Small intestine (tissue), 16 donors: Measurements from ENCODE around the gene TNIP2. TPM values are rescaled to one million over a fixed set of nuclear protein-coding genes. Genes with fewer than 3 reads are reported as not detected.

Experiments
- DNase-seq, 2 donors: peaks; one replicate each; pipeline versions ENCODE4 v3.0.0 to v3.0.0-alpha.2; 2013
- FAIRE-seq: peaks from 2 replicates; lab custom pipeline; 2012; peaks lifted over from hg19 to GRCh38; lab: Jason Lieb, UNC
- H3K27ac ChIP-seq, 3 donors: one replicate each; pipeline ENCODE4 v1.5.1; 2013; ENCODE audit warnings: low read length in 2 of 3, mild to moderate bottlenecking in 2 of 3, control low read depth in 1 of 3, inconsistent platforms in 1 of 3, low read depth in 1 of 3, moderate library complexity in 1 of 3
- H3K27me3 ChIP-seq, 3 donors: one replicate each; pipeline ENCODE4 v1.6.1; 2013; ENCODE audit warnings: low read length in 3 of 3, inconsistent platforms in 1 of 3; ENCODE audit not compliant: control insufficient read depth in 3 of 3, insufficient read depth in 3 of 3
- H3K36me3 ChIP-seq, 3 donors: one replicate each; pipeline ENCODE4 v1.6.1; 2013; ENCODE audit warnings: low read length in 3 of 3, inconsistent platforms in 1 of 3, low read depth in 1 of 3, mild to moderate bottlenecking in 1 of 3, moderate library complexity in 1 of 3; ENCODE audit not compliant: control insufficient read depth in 3 of 3, insufficient read depth in 2 of 3
- H3K4me1 ChIP-seq, 3 donors: one replicate each; pipeline ENCODE4 v1.6.1; 2013; ENCODE audit warnings: low read length in 2 of 3, inconsistent platforms in 1 of 3, low read depth in 1 of 3, mild to moderate bottlenecking in 1 of 3, moderate library complexity in 1 of 3; ENCODE audit not compliant: control insufficient read depth in 3 of 3, insufficient read depth in 2 of 3
- H3K4me3 ChIP-seq, 3 donors: one replicate each; pipeline ENCODE4 v1.5.1; 2013; ENCODE audit warnings: low read length in 3 of 3, control low read depth in 1 of 3, inconsistent platforms in 1 of 3, low read depth in 1 of 3, mild to moderate bottlenecking in 1 of 3, moderate library complexity in 1 of 3
- H3K9me3 ChIP-seq, 2 donors: one replicate each; pipeline ENCODE4 v1.6.1; 2013; ENCODE audit warnings: low read depth in 1 of 2, low read length in 1 of 2; ENCODE audit not compliant: control insufficient read depth in 2 of 2, insufficient read depth in 1 of 2
- WGBS, 3 donors: extraction: QIAGEN DNeasy Blood & Tissue Kit; methylation state at CpG; one replicate each; pipeline ENCODE4 v1.1.7; 2013; 5-methylcytosine and 5-hydroxymethylcytosine counted together
- long read RNA-seq, 10 donors: transcript quantifications; one replicate each; lab custom pipeline, GENCODE V29; 2026
- polyA plus RNA-seq, 4 donors: library from polyadenylated mRNA; stranded (reverse) in 3 of 4; unstranded in 1 of 4; fragments of 200-250 nt in 3 of 4; fragments of 120-200 nt in 1 of 4; gene quantifications; one replicate each; pipeline versions ENCODE4 v1.2.1 to v1.2.3, GENCODE V29; 2013
- donor health status: healthy with polysubstance abuse.
- donor health status: control.
- donor health status: control.
- donor health status: Bipolar disorder and iron deficiency.
- donor health status: healthy.

The TNIP2 gene, protein sequence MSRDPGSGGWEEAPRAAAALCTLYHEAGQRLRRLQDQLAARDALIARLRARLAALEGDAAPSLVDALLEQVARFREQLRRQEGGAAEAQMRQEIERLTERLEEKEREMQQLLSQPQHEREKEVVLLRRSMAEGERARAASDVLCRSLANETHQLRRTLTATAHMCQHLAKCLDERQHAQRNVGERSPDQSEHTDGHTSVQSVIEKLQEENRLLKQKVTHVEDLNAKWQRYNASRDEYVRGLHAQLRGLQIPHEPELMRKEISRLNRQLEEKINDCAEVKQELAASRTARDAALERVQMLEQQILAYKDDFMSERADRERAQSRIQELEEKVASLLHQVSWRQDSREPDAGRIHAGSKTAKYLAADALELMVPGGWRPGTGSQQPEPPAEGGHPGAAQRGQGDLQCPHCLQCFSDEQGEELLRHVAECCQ
- 100 to 1,000 TPM in 1 of 4 donors, 10 to 100 TPM in 3; 30.1 to 109 (median 60.3) TPM for polyA plus RNA-seq
- long read RNA-seq, donor 1: 0 reads
- long read RNA-seq, donor 2, transcript TNIP2-201 (6 exons, 1,974 nt): major isoform, 5 of 8 reads
- long read RNA-seq, donor 2, partial matches to known transcripts: 0 of 8 reads
- long read RNA-seq, donor 2, other reads (novel, unspliced or antisense): 0 of 8 reads
- long read RNA-seq, donor 3, transcript TNIP2-201 (6 exons, 1,974 nt): major isoform, 5 of 6 reads
- long read RNA-seq, donor 3, partial matches to known transcripts: 0 of 6 reads
- long read RNA-seq, donor 3, other reads (novel, unspliced or antisense): 0 of 6 reads
- long read RNA-seq, donor 4: 0 reads
- long read RNA-seq, donor 5: 0 reads
- long read RNA-seq, donor 6, transcript TNIP2-201 (6 exons, 1,974 nt): major isoform, 6 of 13 reads
- long read RNA-seq, donor 6, partial matches to known transcripts: 6 of 13 reads
- long read RNA-seq, donor 6, other reads (novel, unspliced or antisense): 0 of 13 reads
- long read RNA-seq, donor 7: 0 reads
- long read RNA-seq, donor 8, partial matches to known transcripts: 0 of 3 reads
- long read RNA-seq, donor 8, other reads (novel, unspliced or antisense): 0 of 3 reads
- long read RNA-seq, donor 9, partial matches to known transcripts: 0 of 1 reads
- long read RNA-seq, donor 9, other reads (novel, unspliced or antisense): 0 of 1 reads
- long read RNA-seq, donor 10, transcript TNIP2-201 (6 exons, 1,974 nt): major isoform, 10 of 11 reads
- long read RNA-seq, donor 10, partial matches to known transcripts: 0 of 11 reads
- long read RNA-seq, donor 10, other reads (novel, unspliced or antisense): 0 of 11 reads

DNA sequence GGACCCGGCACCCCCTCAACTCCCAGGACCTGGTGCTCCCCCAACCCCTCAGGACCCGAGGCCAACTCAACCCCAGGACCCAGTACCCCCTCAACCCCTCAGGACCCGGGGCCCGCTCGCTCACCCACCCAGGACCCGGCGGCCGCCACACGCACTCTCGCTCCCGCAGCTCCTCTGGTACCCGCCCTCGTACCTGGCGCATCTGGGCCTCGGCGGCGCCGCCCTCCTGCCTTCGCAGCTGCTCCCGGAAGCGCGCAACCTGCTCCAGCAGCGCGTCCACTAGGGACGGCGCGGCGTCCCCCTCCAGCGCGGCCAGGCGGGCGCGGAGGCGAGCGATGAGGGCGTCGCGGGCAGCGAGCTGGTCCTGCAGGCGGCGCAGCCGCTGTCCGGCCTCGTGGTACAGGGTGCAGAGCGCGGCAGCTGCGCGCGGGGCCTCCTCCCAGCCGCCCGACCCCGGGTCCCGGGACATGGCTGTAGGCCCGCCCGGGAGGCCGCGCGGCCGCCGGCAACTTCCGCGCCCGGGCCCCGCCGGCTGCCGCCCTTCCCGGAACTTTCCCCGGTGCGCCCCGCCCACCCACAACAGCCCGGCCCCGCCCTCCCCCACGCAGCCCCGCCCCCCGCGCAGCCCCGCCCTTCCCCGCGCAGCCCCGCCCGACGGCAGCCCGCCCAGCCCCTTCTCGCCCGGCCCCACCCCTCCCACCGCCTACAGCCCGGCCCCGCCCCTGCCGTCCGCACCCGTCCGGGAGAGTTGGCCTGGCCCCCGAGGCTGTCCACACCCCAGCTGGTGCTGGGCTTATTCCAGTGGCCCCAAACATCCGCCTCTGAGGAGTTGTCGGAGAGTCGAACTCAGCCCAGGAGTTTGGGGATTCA is at the start of gene TNIP2:
Gene TNIP2 (minus strand): TSS at position 516 of the 870 bp plus-strand sequence. CDS start 47 bp downstream, at position 469.
- Histone ChIP-seq H3K36me3 (peaks cover 0 to 11% (median 3%) of the 10 kb centered on the region in 3 donors), H3K9me3 (no peaks in the 10 kb centered on the region), H3K27me3 (no peaks in the 10 kb centered on the region), H3K27ac (peak within 1 kb of the TSS; percentile 75 to 96 (median 93)), H3K4me1 (peaks cover 0 to 33% (median 11%) of the 10 kb centered on the region in 3 donors), H3K4me3 (peak within 1 kb of the TSS; percentile 59 to 90 (median 88))
- WGBS, 3 donors: 0 to 1% (median 1%) methylated on average over 36 to 94 of the region's 96 CpGs
- FAIRE-seq (no peak), DNase-seq (peak; percentile 87 to 93)

DNA sequence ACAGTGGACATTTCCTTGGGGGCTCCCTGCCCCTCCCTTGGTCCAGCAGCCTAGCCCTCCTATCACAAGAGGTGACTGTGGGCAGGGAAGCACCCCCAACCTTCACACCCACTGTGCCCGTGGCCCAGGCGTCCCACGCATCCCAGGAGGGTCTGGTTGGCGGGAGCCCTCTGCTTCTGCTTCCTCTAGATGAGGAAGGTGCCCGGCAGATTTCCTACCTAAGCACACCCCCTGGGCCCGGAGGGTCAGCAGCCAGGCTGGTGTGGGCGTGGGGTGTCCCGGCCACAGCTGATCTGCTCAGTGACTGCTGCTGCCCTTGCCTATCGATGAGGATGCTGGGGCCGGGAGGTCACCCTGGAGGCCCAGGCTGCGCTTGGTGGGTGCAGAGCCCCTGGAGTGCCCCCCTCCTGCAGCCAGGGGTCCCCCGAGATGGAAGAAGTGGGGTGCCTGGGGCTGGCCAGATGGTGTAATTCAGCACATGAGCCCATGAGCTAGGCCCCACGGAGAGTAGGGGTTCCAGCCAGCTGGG is 48.9 kb upstream of the TNIP2 start:
- Histone ChIP-seq H3K27ac (peak overlapping the region; percentile 30 to 82 (median 70)), H3K36me3 (peaks cover 0 to 17% (median 0%) of the 10 kb centered on the region in 3 donors), H3K4me3 (no peak overlapping the region), H3K27me3 (no peaks in the 10 kb centered on the region), H3K4me1 (peaks cover 12 to 64% (median 28%) of the 10 kb centered on the region in 3 donors), H3K9me3 (no peaks in the 10 kb centered on the region)
- FAIRE-seq (no peak), DNase-seq (no peak)
- WGBS, 3 donors: 69 to 78% (median 70%) methylated on average over 12 to 13 of the region's 13 CpGs

DNA sequence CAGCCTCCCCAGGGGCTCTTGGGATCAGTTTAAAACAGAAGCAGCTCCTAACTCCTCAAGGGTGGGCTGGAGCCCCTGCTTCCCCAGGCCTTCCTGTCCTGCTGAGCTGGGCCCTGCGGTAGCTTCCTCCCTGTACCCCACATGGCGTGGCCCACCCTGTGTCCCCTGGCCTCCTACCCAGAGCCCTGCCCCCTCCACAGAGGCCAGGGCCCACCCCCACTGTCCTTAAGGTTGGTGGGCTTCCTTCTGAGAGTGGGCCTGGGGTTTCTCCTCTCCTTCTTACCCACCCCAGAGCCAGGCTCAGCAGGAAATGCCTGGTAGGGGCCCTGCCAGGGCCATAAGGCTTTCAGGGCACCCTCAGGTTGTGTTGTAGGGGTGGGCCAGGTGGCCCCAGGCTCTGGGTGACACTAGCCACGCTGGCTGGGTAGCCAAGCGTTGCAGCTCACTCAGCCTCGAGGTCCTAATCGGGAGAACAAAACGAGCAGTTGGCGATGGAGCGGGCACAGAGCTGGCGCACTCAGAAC is 48.4 kb upstream of the TNIP2 start:
- peaks cover 17 to 69% (median 28%) of the 10 kb centered on the region in 3 donors for H3K4me1 ChIP-seq
- 82 to 91% (median 83%) methylated on average over 10 of the region's 10 CpGs for WGBS, 3 donors
- no peaks in the 10 kb centered on the region for H3K9me3 ChIP-seq
- DNase-seq (no peak), FAIRE-seq (no peak)
- H3K27ac ChIP-seq: peak overlapping the region in 1 of 3 donors; percentile 57
- H3K36me3 ChIP-seq: peaks cover 0 to 13% (median 0%) of the 10 kb centered on the region in 3 donors
- H3K27me3 ChIP-seq: no peaks in the 10 kb centered on the region
- no peak overlapping the region for H3K4me3 ChIP-seq

DNA sequence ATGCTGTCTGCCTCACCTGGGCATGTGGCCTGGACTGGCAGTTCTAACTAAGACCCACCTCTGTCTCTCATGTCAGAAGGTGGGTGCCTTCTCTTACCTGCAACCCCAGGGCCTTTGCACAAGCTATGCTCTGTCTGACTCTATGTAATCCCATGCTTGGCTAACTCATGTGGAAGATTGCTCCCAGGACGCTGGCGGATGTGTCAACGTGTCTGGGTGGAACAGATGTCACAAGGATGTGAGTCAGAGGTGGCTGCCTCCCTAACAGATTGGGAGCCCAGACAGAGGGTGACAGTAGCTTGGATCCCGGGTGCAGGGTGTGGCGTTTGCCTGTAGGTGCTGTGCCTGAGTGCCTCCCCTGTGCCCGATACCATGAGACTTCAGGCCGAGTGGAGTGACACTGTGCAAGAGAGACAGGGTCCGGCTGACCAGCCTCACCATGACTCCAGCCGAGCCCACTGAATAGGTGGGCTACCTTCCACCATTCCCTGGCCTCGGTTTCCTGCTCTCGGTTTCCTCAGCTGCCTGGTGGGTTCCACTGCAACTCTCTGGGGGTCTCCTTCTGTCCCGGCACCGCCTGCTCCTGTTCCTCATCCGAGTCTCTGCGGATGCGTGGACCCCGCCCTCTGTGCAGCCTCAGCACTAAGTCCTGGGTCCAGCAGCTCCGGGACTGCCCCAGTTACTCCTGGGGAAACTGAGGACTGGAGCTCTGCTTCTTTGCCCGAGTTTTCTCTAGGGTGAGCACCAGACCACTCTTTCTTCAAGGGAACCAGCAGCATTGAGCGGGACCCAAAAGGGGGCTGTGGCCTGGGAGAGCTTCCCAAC is 47.7 kb upstream of the TNIP2 start:
- peaks cover 22 to 76% (median 32%) of the 10 kb centered on the region in 3 donors for H3K4me1 ChIP-seq
- peak; percentile 48 to 64 for DNase-seq
- H3K36me3 ChIP-seq: peaks cover 0 to 10% (median 0%) of the 10 kb centered on the region in 3 donors
- H3K27me3 ChIP-seq: no peaks in the 10 kb centered on the region
- no peaks in the 10 kb centered on the region for H3K9me3 ChIP-seq
- FAIRE-seq: no peak
- H3K4me3 ChIP-seq: no peak overlapping the region
- H3K27ac ChIP-seq: peak overlapping the region; percentile 6 to 58 (median 57)
- WGBS, 3 donors: 86 to 92% (median 88%) methylated on average over 20 of the region's 20 CpGs

DNA sequence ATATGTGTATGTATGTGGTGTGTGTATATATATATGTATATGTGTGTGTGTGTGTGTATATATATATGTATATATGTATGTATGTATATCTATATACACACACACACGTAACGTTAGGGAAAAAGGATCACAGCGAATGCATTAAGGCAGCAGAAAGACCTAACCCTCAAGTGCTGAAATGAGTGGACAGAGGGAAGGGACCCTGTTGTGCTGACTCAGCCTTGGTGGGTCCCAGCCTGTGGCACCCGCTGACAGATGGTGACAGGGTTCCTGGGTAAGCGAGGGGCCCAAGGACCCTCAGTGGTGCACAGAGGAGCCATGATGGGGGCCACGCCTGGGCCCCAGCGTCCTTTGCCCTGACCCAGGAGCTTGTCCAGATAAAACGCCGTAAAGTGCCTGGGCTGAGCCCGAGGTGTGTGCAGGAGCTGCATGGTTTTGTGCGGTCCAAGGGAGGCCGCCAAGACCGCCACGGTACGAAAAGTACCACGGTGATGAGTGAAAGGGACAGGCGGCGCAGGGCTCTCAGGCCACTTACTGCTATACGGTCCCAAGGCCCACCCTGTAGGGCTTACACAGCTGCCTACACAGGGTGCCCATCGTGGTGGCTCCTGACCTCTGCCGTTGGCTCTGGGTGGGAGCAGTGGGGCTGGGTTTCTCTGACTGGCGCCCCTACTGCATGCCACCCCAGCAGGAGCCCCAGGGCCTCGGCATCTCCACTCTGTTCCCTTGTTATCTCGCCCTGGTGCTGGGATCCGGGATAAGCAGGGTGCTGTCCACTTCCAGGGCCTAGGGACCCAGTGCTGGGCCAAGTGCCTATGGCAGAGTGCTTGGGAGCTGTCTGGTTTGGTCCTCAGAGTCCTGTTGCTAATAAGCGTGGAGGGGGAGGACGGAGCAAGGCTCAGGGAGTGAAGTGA is 46.7 kb upstream of the TNIP2 start:
- peak overlapping the region; percentile 6 to 58 (median 57) for H3K27ac ChIP-seq
- no peaks in the 10 kb centered on the region for H3K9me3 ChIP-seq
- 75 to 87% (median 86%) methylated on average over 26 to 27 of the region's 27 CpGs for WGBS, 3 donors
- DNase-seq (peak in 1 of 2 donors; percentile 47), FAIRE-seq (no peak)
- no peaks in the 10 kb centered on the region for H3K27me3 ChIP-seq
- no peak overlapping the region for H3K4me3 ChIP-seq
- peaks cover 0 to 11% (median 0%) of the 10 kb centered on the region in 3 donors for H3K36me3 ChIP-seq
- peaks cover 24 to 84% (median 32%) of the 10 kb centered on the region in 3 donors for H3K4me1 ChIP-seq
